Measurements from ENCODE around the gene ATP6V1B1.

The ATP6V1B1 gene

GRCh38 chr2:70902067-70902442 is 33.6 kb upstream of the ATP6V1B1 start:
- no peak for FAIRE-seq

GRCh38 chr2:70902579-70902978 is 33.1 kb upstream of the ATP6V1B1 start:
- FAIRE-seq: no peak

GRCh38 chr2:70903171-70903570 is 32.5 kb upstream of the ATP6V1B1 start:
- no peak for FAIRE-seq

GRCh38 chr2:70903641-70904340 is 31.9 kb upstream of the ATP6V1B1 start:
- no peak for FAIRE-seq

GRCh38 chr2:70904371-70905216 is 31.1 kb upstream of the ATP6V1B1 start:
- FAIRE-seq: no peak

- no peak for FAIRE-seq
Measured at GRCh38 chr2:70905443-70906421, 30.0 kb upstream of the ATP6V1B1 start.

- FAIRE-seq: no peak
Measured at GRCh38 chr2:70906439-70907005, 29.2 kb upstream of the ATP6V1B1 start.

- FAIRE-seq: no peak
Measured at GRCh38 chr2:70907130-70908057, 28.3 kb upstream of the ATP6V1B1 start.

GRCh38 chr2:70916291-70916690 is 19.4 kb upstream of the ATP6V1B1 start:
- no peak for FAIRE-seq

GRCh38 chr2:70918016-70918415 is 17.7 kb upstream of the ATP6V1B1 start:
- no peak for FAIRE-seq

- peak; percentile 90 for FAIRE-seq
Measured at GRCh38 chr2:70919672-70920366, 15.9 kb upstream of the ATP6V1B1 start.

- no peak for FAIRE-seq
Measured at GRCh38 chr2:70920367-70920715, 15.4 kb upstream of the ATP6V1B1 start.

GRCh38 chr2:70921031-70921430 is 14.7 kb upstream of the ATP6V1B1 start:
- FAIRE-seq: no peak

GRCh38 chr2:70921839-70922234 is 13.9 kb upstream of the ATP6V1B1 start:
- FAIRE-seq: no peak

- no peak for FAIRE-seq
Measured at GRCh38 chr2:70922235-70923234, 13.2 kb upstream of the ATP6V1B1 start.

- no peak for FAIRE-seq
Measured at GRCh38 chr2:70923378-70924015, 12.2 kb upstream of the ATP6V1B1 start.

GRCh38 chr2:70926042-70926441 is 9.7 kb upstream of the ATP6V1B1 start:
- no peak for FAIRE-seq

GRCh38 chr2:70927138-70927537 is 8.6 kb upstream of the ATP6V1B1 start:
- FAIRE-seq: no peak

GRCh38 chr2:70927641-70928040 is 8.1 kb upstream of the ATP6V1B1 start:
- FAIRE-seq: no peak
